RCC 7860 (cell line): Measurements from ENCODE around the gene KAZN.
A peak's percentile ranks its signal among the peaks of the same experiment; 100 is the strongest.

ENCODE experiments used
- DNase-seq: peaks from one replicate; pipeline ENCODE4 v3.0.0-alpha.2; 2015; ENCODE audit warnings: low spot score
- FAIRE-seq: peaks from 2 replicates; lab custom pipeline; 2012; peaks lifted over from hg19 to GRCh38; lab: Jason Lieb, UNC

The KAZN gene

GRCh38 chr1:14945132-14946010 is 346.9 kb downstream of the KAZN start:
- FAIRE-seq = no peak
- no peak for DNase-seq

DNA sequence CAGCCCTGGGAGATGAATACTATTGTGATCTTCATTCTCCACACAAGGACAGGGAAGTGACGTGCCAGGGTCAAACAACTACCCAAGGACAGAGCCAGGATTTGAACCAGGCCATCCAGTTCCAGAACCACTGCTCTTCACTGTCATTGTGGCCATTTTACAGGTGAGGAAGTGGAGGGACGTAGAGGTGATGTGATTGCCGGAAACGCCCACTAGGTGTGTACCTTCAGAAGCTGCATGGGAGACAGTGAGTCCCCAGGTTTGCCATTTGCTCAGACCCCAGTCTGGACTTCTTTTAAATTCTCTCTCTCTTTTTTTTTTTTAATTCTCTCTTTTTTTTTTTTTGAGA is 347.5 kb downstream of the KAZN start:
- DNase-seq (no peak), FAIRE-seq (no peak)

DNA sequence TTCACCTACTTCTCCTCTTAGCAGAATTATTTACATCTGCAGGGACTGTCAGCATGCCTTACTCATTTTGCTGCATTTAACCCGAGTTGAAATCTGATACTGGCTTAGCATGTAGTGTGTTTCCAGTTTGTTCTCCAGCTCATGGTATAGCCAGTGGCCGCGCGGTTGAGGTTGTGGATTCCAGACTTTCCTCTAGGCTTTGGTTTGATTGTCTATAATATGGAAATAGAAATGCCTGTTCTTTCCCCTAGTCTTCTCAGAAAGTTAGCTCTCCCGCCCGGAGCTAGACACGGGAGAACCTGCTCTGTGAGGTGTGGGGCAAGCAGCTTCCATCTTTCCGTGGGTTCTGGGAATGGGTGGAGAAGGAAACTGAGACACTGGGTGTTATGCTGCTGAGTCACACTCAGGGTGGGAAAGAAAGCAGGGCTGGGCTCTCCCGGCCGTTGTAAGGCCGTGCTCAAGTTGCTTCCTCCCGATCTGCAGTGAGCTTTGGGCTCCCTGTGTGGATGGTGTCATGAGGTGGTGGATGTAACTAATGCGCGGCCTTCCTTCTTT is 348.3 kb downstream of the KAZN start:
- FAIRE-seq = no peak

GRCh38 chr1:14947421-14947820 is 348.9 kb downstream of the KAZN start:
- DNase-seq (no peak), FAIRE-seq (no peak)

More for the DNA sequence above, 348.3 kb downstream of the KAZN start:
- peak; percentile 8 for DNase-seq

DNA sequence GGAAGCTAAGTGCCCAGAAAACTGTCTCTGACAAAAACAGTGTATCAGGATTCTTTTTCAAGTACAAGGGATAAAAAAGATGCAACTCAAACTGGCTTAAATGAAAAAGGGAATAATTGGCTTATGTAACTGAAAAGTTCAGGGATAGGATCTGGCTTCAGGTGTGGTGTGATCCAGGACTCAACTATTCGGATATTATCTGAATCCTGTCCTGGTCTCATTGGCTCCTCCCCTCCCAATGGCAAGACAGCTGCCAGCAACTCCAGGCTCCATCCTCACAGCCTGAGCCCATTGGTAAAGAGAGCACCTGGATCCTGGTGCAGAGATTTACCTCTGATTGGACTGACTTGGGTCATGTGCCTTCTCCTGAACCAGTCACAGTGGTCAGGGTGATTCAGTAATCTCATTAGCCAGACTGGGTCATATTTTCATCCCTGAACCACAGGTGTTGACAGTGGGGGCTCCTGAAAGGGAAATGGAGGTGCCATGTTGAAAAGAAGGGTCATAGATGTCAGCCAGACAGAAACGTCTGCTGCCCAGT is 349.7 kb downstream of the KAZN start:
- no peak for DNase-seq
- FAIRE-seq = no peak

DNA sequence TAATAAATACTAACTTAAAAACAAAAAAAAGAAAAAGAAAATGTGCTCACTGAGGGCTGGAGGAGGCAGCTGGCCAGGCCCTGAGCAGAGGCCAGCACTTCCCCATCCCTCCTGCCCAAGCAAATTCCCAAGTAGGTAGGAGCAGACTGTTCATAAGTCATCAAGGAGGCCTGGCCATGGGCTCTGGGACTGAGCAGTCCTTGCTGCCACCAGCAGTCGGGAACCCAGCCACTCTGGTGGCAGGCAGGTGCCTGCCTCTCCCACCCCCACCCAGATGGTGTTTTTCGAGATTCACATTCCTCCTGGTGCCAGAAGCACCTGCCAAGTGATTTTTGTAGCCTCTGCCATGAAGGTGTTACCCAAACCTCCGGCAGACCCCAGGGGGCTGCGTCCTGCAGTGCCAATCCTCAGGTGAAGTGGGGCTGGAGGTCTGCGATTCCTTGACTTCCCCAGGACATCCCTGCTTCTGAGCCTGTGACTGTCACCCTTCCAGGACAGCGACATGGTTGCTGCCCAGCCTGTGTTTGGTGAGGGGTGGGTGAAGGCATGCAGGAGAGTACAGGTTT is 350.9 kb downstream of the KAZN start:
- no peak for DNase-seq
- FAIRE-seq = no peak

- no peak for DNase-seq
- no peak for FAIRE-seq
Measured at GRCh38 chr1:14949836-14950713, 351.6 kb downstream of the KAZN start.

- DNase-seq (no peak), FAIRE-seq (no peak)
Measured at GRCh38 chr1:14951766-14952165, 353.3 kb downstream of the KAZN start.

DNA sequence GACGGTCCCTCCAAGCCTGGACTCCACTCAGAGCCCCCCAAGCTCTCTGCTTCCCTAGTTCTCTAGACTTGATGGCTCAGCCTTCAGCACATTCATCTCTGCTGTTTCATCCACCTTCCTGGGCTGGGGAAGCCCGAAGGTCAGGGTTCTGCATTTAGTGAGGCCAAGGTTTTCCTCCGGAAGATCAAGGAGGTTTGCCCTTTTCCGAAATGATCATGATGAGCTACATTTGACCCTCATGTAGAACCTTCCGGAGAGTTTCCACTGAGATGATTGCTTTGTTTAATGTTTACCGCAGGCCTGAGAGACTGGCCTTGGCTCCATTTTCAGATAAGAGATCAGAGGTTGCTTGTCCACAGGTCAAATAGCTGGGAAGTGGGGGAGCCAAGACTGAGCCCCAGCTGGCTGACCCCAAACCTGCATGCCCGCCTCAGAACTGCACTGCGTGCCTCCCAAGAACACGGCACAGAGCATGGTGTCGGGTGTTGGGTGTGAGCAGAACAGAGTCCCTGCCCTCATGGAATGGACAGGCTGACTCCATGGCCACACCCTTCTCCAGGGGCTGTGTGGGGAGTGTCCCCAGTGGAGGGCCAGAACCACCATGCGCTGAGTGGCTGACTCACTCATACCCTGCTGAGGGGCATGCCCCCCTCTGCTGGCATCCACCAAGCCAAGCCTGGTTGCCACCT is 354.3 kb downstream of the KAZN start:
- peak; percentile 20 for DNase-seq
- no peak for FAIRE-seq

DNA sequence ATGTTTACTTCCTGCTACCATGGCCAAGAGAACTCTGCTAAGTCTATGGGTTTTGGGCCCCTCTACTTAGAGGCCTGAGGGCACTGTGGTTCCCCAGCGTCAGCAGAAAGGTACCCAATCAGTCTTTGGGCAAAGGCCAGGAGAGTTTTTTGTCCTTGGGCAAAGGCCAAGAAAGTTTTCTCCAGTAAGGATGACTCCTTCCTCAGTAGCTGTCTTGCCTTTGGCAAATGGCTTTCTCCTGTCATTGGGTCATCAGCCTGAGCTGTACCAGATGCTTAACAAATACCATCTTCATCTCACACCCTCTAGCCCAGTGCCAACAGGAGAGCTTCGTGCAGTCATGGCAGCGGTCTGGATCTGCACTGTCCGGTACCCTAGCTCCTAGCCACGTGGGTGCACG is 355.7 kb downstream of the KAZN start:
- FAIRE-seq = no peak
- no peak for DNase-seq

- DNase-seq (no peak), FAIRE-seq (no peak)
Measured at GRCh38 chr1:14954930-14955329, 356.4 kb downstream of the KAZN start.

DNA sequence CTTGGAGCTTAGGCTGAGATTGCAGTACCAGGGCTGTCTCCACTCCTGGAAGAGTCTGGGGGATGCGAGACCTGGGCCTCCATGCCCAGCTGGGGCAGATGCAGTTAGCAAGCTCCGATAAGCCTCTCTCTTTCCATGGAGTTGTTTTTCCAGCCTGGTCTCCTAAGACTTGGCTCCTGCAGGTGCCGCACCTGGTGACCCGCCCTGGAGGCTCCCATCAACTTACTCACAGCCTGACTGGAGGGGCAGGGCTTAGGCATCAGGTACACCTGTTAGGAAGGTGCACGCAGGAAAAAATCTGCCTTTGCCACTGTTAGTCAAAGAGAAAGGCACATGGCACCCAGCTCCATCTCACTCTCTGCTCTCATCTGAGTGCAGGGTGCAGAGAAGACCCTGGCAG is 356.9 kb downstream of the KAZN start:
- FAIRE-seq (no peak), DNase-seq (no peak)

DNA sequence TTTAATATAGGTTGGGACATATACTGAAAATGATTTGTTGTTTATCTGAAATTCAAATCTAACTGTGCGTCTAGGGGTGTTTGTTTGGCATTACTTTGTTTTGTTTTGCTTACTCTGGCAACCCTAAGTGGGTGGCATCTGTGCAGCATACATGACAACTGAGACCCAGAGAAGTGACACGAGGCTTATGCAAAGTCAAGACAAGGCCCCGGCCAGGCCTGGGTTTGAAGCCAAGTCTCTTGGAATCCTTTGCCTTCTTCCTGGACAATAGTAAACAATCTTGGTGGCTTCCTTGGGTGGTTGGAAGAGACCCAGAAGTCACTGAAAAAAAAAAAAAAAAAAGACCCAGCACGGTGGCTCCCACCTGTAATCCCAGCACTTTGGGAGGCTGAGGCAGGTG is 357.5 kb downstream of the KAZN start:
- FAIRE-seq (no peak), DNase-seq (no peak)

DNA sequence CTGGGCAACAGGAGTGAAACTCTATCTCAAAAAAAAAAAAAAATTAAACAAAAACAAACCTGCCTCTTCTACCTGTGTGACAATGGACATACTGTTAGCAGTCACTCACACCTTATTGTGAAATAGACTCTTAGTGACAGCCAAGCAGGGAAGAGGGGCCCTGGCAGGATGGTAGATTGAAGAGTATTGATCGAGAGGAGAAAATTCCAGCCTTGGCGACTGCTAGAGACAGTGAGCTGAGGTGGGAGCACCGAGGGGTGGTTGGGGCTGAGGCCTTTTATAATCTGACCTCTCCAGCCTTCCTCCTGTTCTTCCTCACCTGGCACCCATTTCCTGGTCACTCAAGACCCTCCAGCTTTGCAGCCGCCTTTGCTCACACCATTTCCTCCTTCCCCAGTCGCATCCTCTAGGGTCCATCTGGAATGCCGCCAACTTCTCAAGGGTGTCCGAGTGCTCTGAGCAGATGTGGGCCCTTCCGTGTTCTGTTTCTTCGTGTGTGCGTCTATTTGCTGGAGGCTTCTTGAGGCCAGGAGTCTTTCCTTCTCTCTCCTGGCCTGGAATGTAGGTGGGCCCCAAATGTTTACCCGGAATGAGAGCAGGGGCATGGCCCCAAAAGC is 358.2 kb downstream of the KAZN start:
- no peak for DNase-seq
- no peak for FAIRE-seq

DNA sequence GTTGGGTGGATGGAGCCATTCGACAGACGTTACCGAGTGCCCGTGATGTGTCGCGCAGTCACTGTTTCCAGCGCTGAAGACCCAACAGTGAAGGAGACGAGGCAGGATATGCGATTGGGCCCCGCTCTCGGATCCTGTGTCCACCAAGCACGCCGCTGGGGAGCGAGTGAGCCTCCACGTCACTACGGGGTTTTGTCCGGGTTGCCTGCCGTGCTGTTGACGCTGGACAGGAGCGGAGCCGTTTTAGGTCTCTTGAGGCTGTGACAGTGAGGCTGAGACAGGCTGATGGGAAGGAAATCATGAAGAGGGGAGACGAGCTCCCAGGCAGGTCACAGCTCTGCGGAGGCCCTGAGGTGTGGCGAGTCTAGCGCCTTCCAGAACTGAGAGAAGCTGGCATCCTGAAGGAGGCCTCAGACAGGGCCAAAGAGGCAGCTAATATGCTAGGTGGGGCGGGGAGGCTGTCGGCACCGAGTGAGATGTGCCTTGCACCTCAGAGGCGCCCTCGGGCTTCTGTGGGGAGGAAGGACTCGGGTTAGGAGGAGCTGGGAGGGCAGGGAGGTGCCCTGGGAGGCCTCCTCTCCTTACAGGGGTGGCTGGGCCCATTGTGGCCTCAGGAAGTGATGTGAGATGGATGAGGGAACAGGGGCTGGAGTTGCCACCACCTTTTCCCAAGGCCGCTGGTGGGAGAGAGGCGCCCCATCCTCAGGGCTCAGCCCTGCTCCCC is 359.1 kb downstream of the KAZN start:
- FAIRE-seq = no peak
- no peak for DNase-seq

- no peak for DNase-seq
- no peak for FAIRE-seq
Measured at GRCh38 chr1:14958249-14959058, 360.0 kb downstream of the KAZN start.

GRCh38 chr1:14959059-14959694 is 360.7 kb downstream of the KAZN start:
- no peak for DNase-seq
- FAIRE-seq = no peak

GRCh38 chr1:14961661-14962267 is 363.3 kb downstream of the KAZN start:
- DNase-seq (no peak), FAIRE-seq (no peak)
